ENCODE measurements around the gene MVP. TPM values are rescaled to one million over a fixed set of nuclear protein-coding genes. Genes with fewer than 3 reads are reported as not detected.

Gene MVP
- total RNA-seq, 1 experiment from 2014 or later = 72.5 TPM

DNA sequence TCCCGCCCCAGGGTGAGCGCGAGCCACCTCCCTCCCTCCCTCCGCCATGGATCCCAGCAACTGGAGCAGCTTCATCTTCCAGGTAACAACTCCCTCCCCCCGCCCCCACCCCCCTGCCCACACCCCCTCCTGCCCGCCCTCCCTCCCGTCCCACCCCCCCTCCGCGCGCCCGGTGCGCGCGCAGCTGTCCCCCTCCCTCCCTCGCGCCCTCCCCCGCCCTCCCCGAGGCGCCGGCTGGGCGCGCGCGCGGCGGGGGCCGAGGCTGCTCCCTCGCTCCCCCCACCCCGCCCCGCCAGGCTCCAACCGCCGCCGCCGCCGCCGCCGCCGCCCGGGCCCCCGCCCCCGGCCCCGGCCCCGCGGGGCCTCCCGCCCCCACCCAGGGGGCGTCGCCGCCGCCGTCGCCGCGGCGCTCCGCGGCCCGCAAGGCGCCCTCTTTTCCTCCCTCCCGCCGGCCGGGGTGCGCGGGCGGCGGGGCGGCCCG is 14.1 kb upstream of the MVP start, which contains the start of gene MAZ:
MAZ (plus strand) TSS at position 431 of the 481 bp plus-strand sequence. CDS start 173 bp downstream, outside the sequence.
- peaks cover 12% of the 10 kb centered on the region for H3K36me3 ChIP-seq (ENCODE audit: control insufficient read depth, insufficient read depth, low read length)

DNA sequence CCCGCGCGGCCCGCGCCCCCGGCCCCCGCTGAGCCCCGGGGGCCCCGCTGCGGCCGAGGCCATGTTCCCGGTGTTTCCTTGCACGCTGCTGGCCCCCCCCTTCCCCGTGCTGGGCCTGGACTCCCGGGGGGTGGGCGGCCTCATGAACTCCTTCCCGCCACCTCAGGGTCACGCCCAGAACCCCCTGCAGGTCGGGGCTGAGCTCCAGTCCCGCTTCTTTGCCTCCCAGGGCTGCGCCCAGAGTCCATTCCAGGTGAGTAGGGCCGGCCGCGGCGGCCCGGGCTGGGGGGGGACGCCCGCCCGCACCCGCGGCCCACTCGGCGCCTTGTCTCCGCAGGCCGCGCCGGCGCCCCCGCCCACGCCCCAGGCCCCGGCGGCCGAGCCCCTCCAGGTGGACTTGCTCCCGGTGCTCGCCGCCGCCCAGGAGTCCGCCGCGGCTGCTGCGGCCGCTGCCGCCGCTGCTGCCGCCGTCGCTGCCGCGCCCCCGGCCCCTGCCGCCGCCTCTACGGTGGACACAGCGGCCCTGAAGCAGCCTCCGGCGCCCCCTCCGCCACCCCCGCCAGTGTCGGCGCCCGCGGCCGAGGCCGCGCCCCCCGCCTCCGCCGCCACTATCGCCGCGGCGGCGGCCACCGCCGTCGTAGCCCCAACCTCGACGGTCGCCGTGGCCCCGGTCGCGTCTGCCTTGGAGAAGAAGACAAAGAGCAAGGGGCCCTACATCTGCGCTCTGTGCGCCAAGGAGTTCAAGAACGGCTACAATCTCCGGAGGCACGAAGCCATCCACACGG is 13.4 kb upstream of the MVP start:
- H3K27ac Mint-ChIP-seq (ENCODE audit: unreplicated experiment) = peak overlapping the region; percentile 85

More for the DNA sequence above, 14.1 kb upstream of the MVP start, which contains the start of gene MAZ:
- H3K4me3 ChIP-seq (ENCODE audit: low read depth, low read length) = peak within 1 kb of the TSS; percentile 90
- ChIA-PET POLR2A (interaction anchor here (0.5 to 0.6 kb wide), 2 partner anchors 16 to 37 kb away, joined by 3 to 4 read pairs; partner anchors contain the start of gene KIF22), CTCF (interaction anchor here (0.5 to 3.5 kb wide), 3 partner anchors 11 to 172 kb away, joined by 4 to 26 read pairs (median 22); partner anchors contain the start of gene PAGR1)
- H3K4me1 Mint-ChIP-seq (ENCODE audit: low read depth, unreplicated experiment) = peaks cover 29% of the 10 kb centered on the region
- DNase-seq = peak in 1 of 2 experiments; percentile 96
- H3K9me3 Mint-ChIP-seq (ENCODE audit: unreplicated experiment) = no peaks in the 10 kb centered on the region
- no peaks in the 10 kb centered on the region for H3K9me3 ChIP-seq
- TF ChIP-seq, protein P1, sequence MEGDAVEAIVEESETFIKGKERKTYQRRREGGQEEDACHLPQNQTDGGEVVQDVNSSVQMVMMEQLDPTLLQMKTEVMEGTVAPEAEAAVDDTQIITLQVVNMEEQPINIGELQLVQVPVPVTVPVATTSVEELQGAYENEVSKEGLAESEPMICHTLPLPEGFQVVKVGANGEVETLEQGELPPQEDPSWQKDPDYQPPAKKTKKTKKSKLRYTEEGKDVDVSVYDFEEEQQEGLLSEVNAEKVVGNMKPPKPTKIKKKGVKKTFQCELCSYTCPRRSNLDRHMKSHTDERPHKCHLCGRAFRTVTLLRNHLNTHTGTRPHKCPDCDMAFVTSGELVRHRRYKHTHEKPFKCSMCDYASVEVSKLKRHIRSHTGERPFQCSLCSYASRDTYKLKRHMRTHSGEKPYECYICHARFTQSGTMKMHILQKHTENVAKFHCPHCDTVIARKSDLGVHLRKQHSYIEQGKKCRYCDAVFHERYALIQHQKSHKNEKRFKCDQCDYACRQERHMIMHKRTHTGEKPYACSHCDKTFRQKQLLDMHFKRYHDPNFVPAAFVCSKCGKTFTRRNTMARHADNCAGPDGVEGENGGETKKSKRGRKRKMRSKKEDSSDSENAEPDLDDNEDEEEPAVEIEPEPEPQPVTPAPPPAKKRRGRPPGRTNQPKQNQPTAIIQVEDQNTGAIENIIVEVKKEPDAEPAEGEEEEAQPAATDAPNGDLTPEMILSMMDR (IDR thresholded peaks at IDR 0.05; ENCODE audit: insufficient read depth in 1 of 2, low read depth in 1 of 2, low read length in 1 of 2, severe bottlenecking in 1 of 2, unreplicated experiment in 1 of 2) = no peak
- H3K27me3 Mint-ChIP-seq (ENCODE audit: insufficient read depth, unreplicated experiment) = no peaks in the 10 kb centered on the region
- peaks cover 85% of the 10 kb centered on the region for H3K36me3 Mint-ChIP-seq (ENCODE audit: insufficient read depth, unreplicated experiment)
- peak within 1 kb of the TSS; percentile 92 for H3K27ac Mint-ChIP-seq (ENCODE audit: unreplicated experiment)
- H3K4me1 ChIP-seq = peaks cover 25% of the 10 kb centered on the region; the same call in 1 of the 2 replicates
- intact Hi-C loops (cut with micrococcal nuclease; ENCODE audit: unreplicated experiment) = loop anchor here (5.0 kb wide), 1 partner anchor 104 kb away; no protein-coding TSS in a partner anchor
- H3K27me3 ChIP-seq (replicated peaks; ENCODE audit: control insufficient read depth, insufficient read depth, low read length) = no peaks in the 10 kb centered on the region
- BruUV-seq (replicated peaks) = no TSS peak
- H3K4me3 Mint-ChIP-seq (ENCODE audit: unreplicated experiment) = peak within 1 kb of the TSS; percentile 87

More for the DNA sequence above, 13.4 kb upstream of the MVP start:
- Mint-ChIP-seq H3K27me3 (ENCODE audit: insufficient read depth, unreplicated experiment) (no peaks in the 10 kb centered on the region), H3K4me1 (ENCODE audit: low read depth, unreplicated experiment) (peaks cover 35% of the 10 kb centered on the region), H3K9me3 (ENCODE audit: unreplicated experiment) (no peaks in the 10 kb centered on the region), H3K4me3 (ENCODE audit: unreplicated experiment) (peak overlapping the region; percentile 87), H3K36me3 (ENCODE audit: insufficient read depth, unreplicated experiment) (peaks cover 85% of the 10 kb centered on the region)
- Histone ChIP-seq H3K4me1 (peaks cover 25% of the 10 kb centered on the region; the same call in 1 of the 2 replicates), H3K4me3 (ENCODE audit: low read depth, low read length) (peak overlapping the region; percentile 90), H3K27me3 (replicated peaks; ENCODE audit: control insufficient read depth, insufficient read depth, low read length) (no peaks in the 10 kb centered on the region), H3K36me3 (ENCODE audit: control insufficient read depth, insufficient read depth, low read length) (peaks cover 10% of the 10 kb centered on the region), H3K9me3 (no peaks in the 10 kb centered on the region)
- intact Hi-C loops (cut with micrococcal nuclease; ENCODE audit: unreplicated experiment) = loop anchor here (5.0 kb wide), 1 partner anchor 105 kb away; no protein-coding TSS in a partner anchor
- BruUV-seq (replicated peaks) = no TSS peak
- DNase-seq = peak; percentile 81 to 86
- ChIA-PET CTCF (interaction anchor here (0.5 to 3.5 kb wide), 10 partner anchors 10 to 225 kb away, joined by 3 to 26 read pairs (median 6); partner anchors contain the start of genes KCTD13, PAGR1, TAOK2 and TMEM219), POLR2A (interaction anchor here (0.5 to 1.7 kb wide), 5 partner anchors 9 to 224 kb away, joined by 3 to 10 read pairs (median 3); partner anchors contain the start of genes KCTD13, PAGR1 and TLCD3B)
- TF ChIP-seq, protein P1 (IDR thresholded peaks at IDR 0.05; ENCODE audit: insufficient read depth in 1 of 2, low read depth in 1 of 2, low read length in 1 of 2, severe bottlenecking in 1 of 2, unreplicated experiment in 1 of 2) = no peak
